Stimulated activated CD8-positive, alpha-beta memory T cell treated with anti-CD3 and anti-CD28 coated beads, Interleukin-7, amount 100 ng/mL, for 24 hours (primary cell): ENCODE results near the gene ASB8.
"Not testable (repeated sequence)": the region's sequence is repeated elsewhere in the genome, so short reads cannot be mapped to it uniquely, and the experiment has no call there.

Source experiments
- DNase-seq: peaks from one replicate; pipeline ENCODE4 v3.0.0-alpha.2; 2020; ENCODE audit warnings: low read depth

The ASB8 gene

GRCh38 chr12:48183091-48183875, 26.0 kb upstream of the ASB8 start, which contains the start of gene CCDC184:
Gene CCDC184, plus strand, starts transcription at chr12:48183644. Its CDS starts 479 bp downstream, at chr12:48184123.
- DNase-seq, result peak; percentile 32

DNA sequence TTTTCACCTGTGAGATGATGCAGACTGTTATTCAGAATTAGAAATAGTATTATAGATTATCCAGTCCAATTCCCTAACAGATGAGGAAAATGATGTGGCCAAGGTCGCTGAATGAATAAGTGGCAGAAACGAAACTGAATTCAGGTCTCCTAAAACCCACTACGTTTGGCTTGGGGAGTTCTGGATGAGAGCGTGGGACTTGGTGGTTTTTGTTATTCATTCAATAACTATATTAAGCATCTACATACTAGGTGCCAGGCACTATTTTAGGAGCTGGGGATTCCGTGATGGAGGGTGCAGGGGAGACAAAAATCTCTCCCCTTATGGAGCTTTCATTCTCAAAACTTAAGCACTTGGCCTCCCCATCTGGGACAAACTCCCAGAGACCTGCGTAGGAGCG, 25.3 kb upstream of the ASB8 start:
- DNase-seq, result no peak

- DNase-seq, result no peak
These were observed 23.7 kb upstream of the ASB8 start for GRCh38 chr12:48180857-48181495.

- no peak for DNase-seq
These were observed 23.1 kb upstream of the ASB8 start for GRCh38 chr12:48180424-48180823.

GRCh38 chr12:48179466-48179865, 22.2 kb upstream of the ASB8 start:
- DNase-seq, result no peak

DNA sequence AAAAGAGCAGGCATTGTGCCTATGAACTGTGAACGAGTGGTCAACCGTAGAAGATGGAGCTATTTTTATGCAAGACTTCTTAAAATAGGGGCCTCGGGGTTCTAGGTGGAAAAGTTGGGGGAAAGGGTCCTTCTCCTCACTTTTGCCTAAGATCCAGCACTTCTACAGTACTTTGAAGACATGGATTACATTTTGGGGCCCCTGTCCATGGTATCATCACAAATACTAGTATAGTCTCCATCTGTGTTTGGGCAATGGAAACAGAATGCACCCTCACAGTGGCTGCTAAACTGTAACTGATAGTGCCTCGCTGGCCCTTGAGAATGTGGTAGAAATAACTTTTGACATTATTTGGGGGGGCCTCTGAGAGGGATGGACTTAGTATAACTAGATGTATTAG, 20.7 kb upstream of the ASB8 start:
- DNase-seq, result no peak

DNA sequence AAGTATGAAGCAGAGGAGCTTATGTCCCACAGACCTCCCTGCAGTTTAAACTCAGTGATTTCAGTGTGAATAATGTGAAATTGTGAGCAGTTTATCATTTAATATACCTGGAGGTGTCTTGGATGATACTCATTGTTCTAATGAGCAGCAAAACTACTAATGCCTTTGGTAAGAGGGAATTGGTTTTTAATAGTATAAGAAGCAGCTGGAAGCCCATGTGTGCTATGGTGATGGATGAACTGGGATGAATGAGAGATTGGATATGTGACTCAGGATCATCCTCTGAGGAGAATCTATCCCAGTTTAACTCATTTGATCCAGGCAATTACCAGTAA, 19.1 kb upstream of the ASB8 start:
- no peak for DNase-seq

- DNase-seq, result no peak
These were observed 18.5 kb upstream of the ASB8 start for GRCh38 chr12:48175613-48176416.

GRCh38 chr12:48169011-48169410, 11.7 kb upstream of the ASB8 start:
- DNase-seq, result no peak

GRCh38 chr12:48165089-48165981, 8.0 kb upstream of the ASB8 start:
- no peak for DNase-seq

GRCh38 chr12:48164451-48164850, 7.1 kb upstream of the ASB8 start:
- DNase-seq, result no peak

DNA sequence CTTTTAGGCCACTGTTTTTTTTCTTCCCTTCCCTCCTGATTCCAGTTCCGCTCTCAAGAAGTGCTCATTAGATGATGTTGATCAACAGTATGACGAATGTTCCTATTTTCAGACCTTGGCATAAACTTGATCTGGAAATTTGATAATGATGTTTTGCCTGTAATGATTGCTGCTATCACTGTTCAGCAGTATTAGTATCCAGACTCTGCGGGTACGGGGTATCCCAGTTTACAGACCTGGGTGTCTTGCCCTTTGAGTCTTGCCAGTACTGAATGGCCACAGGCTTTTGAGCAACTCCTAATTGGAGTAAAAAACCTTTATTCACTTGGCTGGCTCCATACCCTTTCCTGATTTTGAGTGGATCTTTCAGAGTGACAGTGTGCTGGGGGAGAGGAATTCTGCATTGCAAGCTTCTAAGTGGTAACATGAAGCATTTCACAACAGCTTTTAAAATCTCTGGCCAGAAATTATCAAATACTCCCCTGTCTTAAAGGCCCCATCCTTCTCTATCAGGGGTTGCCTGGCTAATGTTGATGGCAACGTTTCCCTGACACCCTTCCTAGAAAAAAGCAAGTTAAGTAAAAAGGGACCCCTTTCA, 5.9 kb upstream of the ASB8 start:
- DNase-seq, result no peak

DNA sequence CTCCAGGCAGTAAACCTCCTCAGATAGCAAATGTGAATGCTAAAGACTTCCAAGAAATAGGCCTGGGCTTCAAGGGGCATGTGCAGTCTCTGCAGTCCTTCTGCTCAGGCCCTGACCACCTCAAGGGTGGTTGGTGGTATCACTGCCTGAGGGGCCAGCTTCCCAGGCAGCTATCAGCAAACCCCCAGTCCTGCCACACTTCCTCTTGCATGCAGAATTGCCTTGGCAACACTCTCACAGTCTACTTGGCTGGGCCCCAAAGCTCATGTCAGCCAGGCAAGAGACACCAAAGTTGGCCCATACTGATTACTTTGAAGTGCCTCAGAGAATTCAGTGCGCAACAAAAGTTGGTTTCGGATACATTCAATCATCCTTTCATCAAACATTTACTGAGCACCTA, 3.5 kb upstream of the ASB8 start:
- DNase-seq, result no peak

DNA sequence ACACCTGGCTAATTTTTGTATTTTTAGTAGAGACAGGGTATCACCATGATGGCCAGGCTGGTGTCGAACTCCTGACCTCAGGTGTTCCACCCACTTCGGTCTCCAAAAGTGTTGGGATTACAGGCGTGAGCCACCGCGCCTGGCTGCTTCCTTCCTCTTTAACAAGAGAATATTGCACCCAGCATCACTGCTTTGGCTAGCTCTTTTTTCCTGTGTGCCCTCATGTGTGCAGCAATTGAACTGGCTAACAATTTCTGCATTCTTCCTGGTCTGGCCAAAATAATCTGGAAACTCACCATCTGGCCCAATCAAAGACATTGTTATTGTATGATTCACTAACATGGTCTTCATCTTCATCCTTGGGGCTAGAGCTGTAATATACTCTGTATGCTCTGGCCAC, 2.7 kb upstream of the ASB8 start:
- no peak for DNase-seq

DNA sequence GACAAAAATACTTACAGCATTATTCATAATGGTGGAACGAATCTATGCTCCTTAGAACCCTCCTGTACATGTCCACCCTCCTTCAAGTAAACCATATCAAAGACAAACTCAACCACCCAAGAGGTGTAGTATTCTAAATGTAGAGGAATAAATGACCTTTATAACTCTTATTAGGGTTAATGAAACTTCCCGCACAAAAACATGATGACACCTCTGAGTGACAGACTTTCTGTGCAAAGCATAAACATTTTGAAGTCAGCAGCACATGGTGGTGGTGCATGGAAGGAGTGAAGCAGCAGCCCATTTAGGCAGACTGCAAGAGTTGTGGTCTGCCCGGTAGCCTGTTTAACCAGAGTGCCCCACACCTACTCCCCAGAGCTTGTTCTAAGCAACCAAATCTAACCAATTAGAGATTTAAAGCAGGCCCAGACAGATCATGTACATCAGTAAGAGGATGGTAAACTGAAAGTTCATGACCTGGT, 615 bp upstream of the ASB8 start:
- DNase-seq, result no peak

DNA sequence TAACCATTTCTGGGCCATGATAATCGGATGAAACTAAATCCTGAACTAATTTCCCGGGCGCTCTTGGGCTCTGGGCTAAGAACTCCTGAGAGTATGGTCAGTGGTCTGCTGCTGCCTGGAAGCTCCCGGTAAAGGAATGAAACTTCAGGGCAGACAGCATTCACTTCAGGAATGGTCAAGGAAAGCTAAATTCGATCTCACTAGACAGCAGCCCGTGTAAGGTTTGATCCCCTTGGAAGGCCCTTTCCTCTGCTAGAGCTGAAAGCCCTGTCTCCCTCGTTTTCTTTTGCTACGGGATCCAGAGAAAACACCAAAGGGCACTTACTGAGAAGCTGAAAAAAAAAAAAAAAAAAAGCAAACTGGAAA, 680 bp downstream of the ASB8 start:
- no peak for DNase-seq

GRCh38 chr12:48155786-48156185, 1.5 kb downstream of the ASB8 start:
- DNase-seq, result not testable (repeated sequence)

GRCh38 chr12:48151103-48151771, 6.1 kb downstream of the ASB8 start:
- no peak for DNase-seq

DNA sequence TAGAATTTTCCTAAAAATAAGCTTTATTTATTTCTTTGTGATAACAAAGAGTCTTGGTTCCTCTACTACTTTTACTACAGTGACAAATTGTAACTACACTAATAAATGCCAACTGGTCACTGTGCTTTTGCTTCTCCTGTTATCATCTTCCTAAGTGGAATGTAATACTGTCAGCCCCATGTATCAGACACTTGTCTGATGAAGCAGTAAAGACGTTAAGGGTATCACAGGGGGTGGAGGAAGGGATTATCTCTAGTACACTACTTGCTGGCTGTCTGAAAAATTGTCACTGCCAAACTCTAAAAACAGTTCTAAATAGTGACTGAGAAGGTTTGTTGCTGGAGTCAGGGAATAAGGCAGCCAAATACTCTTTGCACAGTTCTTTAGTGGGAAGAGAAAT, 11.3 kb downstream of the ASB8 start:
- no peak for DNase-seq

DNA sequence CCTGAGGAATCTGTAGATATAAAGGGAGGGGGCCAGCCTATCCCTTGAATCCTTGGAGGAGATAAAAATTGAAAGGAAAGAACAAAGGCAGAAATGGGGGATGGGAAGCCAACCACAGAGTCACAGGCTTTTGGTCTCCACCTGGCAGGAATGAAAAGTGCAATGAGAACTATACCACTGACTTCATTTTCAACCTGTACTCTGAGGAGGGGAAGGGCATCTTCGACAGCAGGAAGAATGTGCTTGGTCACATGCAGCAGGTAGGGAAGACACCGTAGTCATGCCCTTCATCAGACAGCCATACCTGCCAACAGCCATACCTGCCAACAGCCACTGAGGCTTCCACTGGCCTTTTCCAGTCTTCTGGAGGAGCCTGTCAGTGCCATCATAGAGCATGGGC, 13.4 kb downstream of the ASB8 start:
- DNase-seq, result no peak
